Kidney epithelial cell (primary cell): ENCODE measurements around the gene USB1. TPM values are rescaled to one million over a fixed set of nuclear protein-coding genes. Genes with fewer than 3 reads are reported as not detected.

ENCODE experiments used
- DNase-seq: peaks from one replicate; pipeline ENCODE4 v3.0.0-alpha.2; 2010; ENCODE audit warnings: low read depth
- H3K27me3 ChIP-seq: 2 replicates; pipeline ENCODE4 v1.6.0; 2011; ENCODE audit warnings: low read length; ENCODE audit not compliant: control insufficient read depth, insufficient read depth
- H3K36me3 ChIP-seq: 2 replicates; pipeline ENCODE4 v1.5.1; 2011; ENCODE audit warnings: low read length; ENCODE audit not compliant: control insufficient read depth, insufficient read depth
- H3K4me3 ChIP-seq: 2 replicates; pipeline ENCODE4 v1.5.1; 2011; ENCODE audit warnings: low read depth, mild to moderate bottlenecking, control low read depth, low read length
- CTCF ChIP-seq: IDR thresholded peaks from 2 replicates; pipeline ENCODE4 v1.5.1; 2011; ENCODE audit warnings: mild to moderate bottlenecking, moderate library complexity, low read length, control low read depth, inconsistent platforms; ENCODE audit not compliant: insufficient read depth, poor library complexity, severe bottlenecking
- total RNA-seq: library from RNA; depleted of rRNA; stranded (reverse); fragments of >200 nt; gene quantifications from 2 replicates; pipeline ENCODE4 v1.2.3, GENCODE V29; 2015

Gene USB1
- total RNA-seq, 1 donor from 2014 or later: 50.2 TPM

DNA sequence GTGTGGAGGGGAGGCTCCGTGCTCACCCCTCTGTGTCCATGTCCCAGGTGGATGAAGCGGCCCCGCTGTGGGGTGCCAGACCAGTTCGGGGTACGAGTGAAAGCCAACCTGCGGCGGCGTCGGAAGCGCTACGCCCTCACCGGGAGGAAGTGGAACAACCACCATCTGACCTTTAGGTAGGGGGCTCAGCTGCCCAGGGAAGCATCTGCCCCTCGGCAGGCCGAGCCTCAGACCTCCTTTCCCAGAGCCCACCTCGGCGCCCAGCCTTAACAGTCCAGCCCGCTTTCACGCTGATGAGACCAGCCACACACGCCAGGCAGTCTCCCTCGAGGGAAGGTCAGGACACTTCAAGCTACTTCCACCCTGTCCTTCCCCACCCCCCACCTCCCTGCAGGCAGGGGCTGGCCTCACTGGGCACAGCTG is 37.0 kb downstream of the USB1 start:
- Histone ChIP-seq H3K27me3 (no peaks in the 10 kb centered on the region), H3K36me3 (no peaks in the 10 kb centered on the region), H3K4me3 (no peak overlapping the region)
- no peak for TF ChIP-seq CTCF
- DNase-seq: no peak

GRCh38 chr16:58039829-58040495 is 38.8 kb downstream of the USB1 start:
- Histone ChIP-seq H3K4me3 (no peak overlapping the region), H3K36me3 (no peaks in the 10 kb centered on the region), H3K27me3 (no peaks in the 10 kb centered on the region)
- TF ChIP-seq CTCF: no peak
- no peak for DNase-seq

GRCh38 chr16:58040496-58040846 is 39.3 kb downstream of the USB1 start:
- H3K4me3 ChIP-seq: no peak overlapping the region
- DNase-seq: no peak
- TF ChIP-seq CTCF: no peak
- H3K36me3 ChIP-seq: no peaks in the 10 kb centered on the region
- H3K27me3 ChIP-seq: no peaks in the 10 kb centered on the region

- H3K4me3 ChIP-seq: no peak overlapping the region
- DNase-seq: no peak
- H3K27me3 ChIP-seq: no peaks in the 10 kb centered on the region
- no peaks in the 10 kb centered on the region for H3K36me3 ChIP-seq
- TF ChIP-seq CTCF: no peak
Measured at GRCh38 chr16:58040945-58041627, 39.9 kb downstream of the USB1 start.

DNA sequence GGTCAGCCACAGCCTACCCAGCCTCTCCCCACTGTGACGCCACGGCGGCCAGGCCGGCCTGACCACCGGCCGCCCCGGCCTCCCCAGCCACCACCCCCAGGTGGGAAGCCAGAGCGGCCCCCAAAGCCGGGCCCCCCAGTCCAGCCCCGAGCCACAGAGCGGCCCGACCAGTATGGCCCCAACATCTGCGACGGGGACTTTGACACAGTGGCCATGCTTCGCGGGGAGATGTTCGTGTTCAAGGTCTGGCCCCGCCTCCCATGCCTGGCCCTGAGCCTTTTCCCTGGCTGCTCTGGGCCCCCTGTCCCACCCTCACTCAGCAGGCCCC is 40.4 kb downstream of the USB1 start:
- no peak overlapping the region for H3K4me3 ChIP-seq
- DNase-seq: no peak
- H3K27me3 ChIP-seq: no peaks in the 10 kb centered on the region
- H3K36me3 ChIP-seq: no peaks in the 10 kb centered on the region
- TF ChIP-seq CTCF: no peak
